C1 segment of cervical spinal cord (tissue), 14 donors: ENCODE measurements around the gene COX18.
A peak's percentile ranks its signal among the peaks of the same experiment; 100 is the strongest.

Source experiments
- DNase-seq, 14 donors: peaks; one replicate each; lab custom pipeline; 2025; lab: John Stamatoyannopoulos, UW

COX18 gene

GRCh38 chr4:73053076-73053475 lies 16.4 kb downstream of the COX18 start:
- no peak for DNase-seq

GRCh38 chr4:73051625-73052024 lies 17.9 kb downstream of the COX18 start:
- no peak for DNase-seq

- no peak for DNase-seq
Observed at GRCh38 chr4:73045879-73046278, 23.6 kb downstream of the COX18 start.

GRCh38 chr4:73037057-73037456 lies 32.5 kb downstream of the COX18 start:
- no peak for DNase-seq

GRCh38 chr4:73036123-73036522 lies 33.4 kb downstream of the COX18 start:
- no peak for DNase-seq

- no peak for DNase-seq
Observed at GRCh38 chr4:73034896-73035295, 34.6 kb downstream of the COX18 start.

- no peak for DNase-seq
Observed at GRCh38 chr4:73028621-73029020, 40.9 kb downstream of the COX18 start.

GRCh38 chr4:73021634-73022033 lies 47.9 kb downstream of the COX18 start:
- no peak for DNase-seq

GRCh38 chr4:73019462-73020047 lies 50.0 kb downstream of the COX18 start:
- peak in 1 of 14 donors; percentile 8 for DNase-seq

GRCh38 chr4:73018595-73018994 lies 50.9 kb downstream of the COX18 start:
- DNase-seq = no peak

GRCh38 chr4:73013310-73013709 lies 56.2 kb downstream of the COX18 start:
- no peak for DNase-seq

- DNase-seq = no peak
Observed at GRCh38 chr4:73012673-73013072, 56.8 kb downstream of the COX18 start.

GRCh38 chr4:73011629-73011985 lies 57.9 kb downstream of the COX18 start:
- no peak for DNase-seq

- DNase-seq = no peak
Observed at GRCh38 chr4:73010789-73011628, 58.5 kb downstream of the COX18 start.

- DNase-seq = no peak
Observed at GRCh38 chr4:73007526-73008100, 61.9 kb downstream of the COX18 start.

GRCh38 chr4:73006286-73006990 lies 63.1 kb downstream of the COX18 start:
- no peak for DNase-seq

- DNase-seq = no peak
Observed at GRCh38 chr4:73005514-73005913, 64.0 kb downstream of the COX18 start.
